ENCODE data around the gene LAX1.
A peak's percentile ranks its signal among the peaks of the same experiment; 100 is the strongest.
"Not testable (repeated sequence)": the region's sequence is repeated elsewhere in the genome, so short reads cannot be mapped to it uniquely, and the experiment has no call there.

LAX1 gene

GRCh38 chr1:203781962-203782361 lies 17.0 kb downstream of the LAX1 start:
- no peak for DNase-seq
- TF ChIP-seq POLR2A (IDR thresholded peaks at IDR 0.05; ENCODE audit: low read length) (no peak), GATA1 (IDR thresholded peaks at IDR 0.05; ENCODE audit: low read depth, low read length) (no peak)

GRCh38 chr1:203789966-203790365 lies 25.0 kb downstream of the LAX1 start:
- TF ChIP-seq POLR2A (IDR thresholded peaks at IDR 0.05; ENCODE audit: low read length) (no peak), GATA1 (IDR thresholded peaks at IDR 0.05; ENCODE audit: low read depth, low read length) (no peak)
- DNase-seq, result no peak

GRCh38 chr1:203791498-203791897 lies 26.5 kb downstream of the LAX1 start:
- DNase-seq, result no peak
- TF ChIP-seq POLR2A (IDR thresholded peaks at IDR 0.05; ENCODE audit: low read length) (no peak), GATA1 (IDR thresholded peaks at IDR 0.05; ENCODE audit: low read depth, low read length) (no peak)

- no peak for DNase-seq
- TF ChIP-seq GATA1 (IDR thresholded peaks at IDR 0.05; ENCODE audit: low read depth, low read length), result no peak
- TF ChIP-seq POLR2A (IDR thresholded peaks at IDR 0.05; ENCODE audit: low read length), result no peak
Observed at GRCh38 chr1:203792486-203792885, 27.5 kb downstream of the LAX1 start.

- DNase-seq, result not testable (repeated sequence)
Observed at GRCh38 chr1:203793561-203793960, 28.6 kb downstream of the LAX1 start.

GRCh38 chr1:203794764-203795440 lies 29.9 kb downstream of the LAX1 start:
- TF ChIP-seq GATA1 (IDR thresholded peaks at IDR 0.05; ENCODE audit: low read depth, low read length), result no peak
- no peak for TF ChIP-seq POLR2A (IDR thresholded peaks at IDR 0.05; ENCODE audit: low read length)
- DNase-seq, result no peak

- TF ChIP-seq POLR2A (IDR thresholded peaks at IDR 0.05; ENCODE audit: low read length), result peak; percentile 66
- TF ChIP-seq GATA1 (IDR thresholded peaks at IDR 0.05; ENCODE audit: low read depth, low read length), result no peak
- peak; percentile 98 for DNase-seq
Observed at GRCh38 chr1:203795441-203796235, 30.7 kb downstream of the LAX1 start, which contains the start of the genes ZBED6 and ZC3H11A. Gene ZBED6 (plus strand): TSS chr1:203795623. CDS start chr1:203797523, 1,900 bp downstream. Gene ZC3H11A (plus strand): TSS chr1:203795623. CDS start chr1:203817071, 21,448 bp downstream.

GRCh38 chr1:203796236-203796605 lies 31.2 kb downstream of the LAX1 start:
- TF ChIP-seq POLR2A (IDR thresholded peaks at IDR 0.05; ENCODE audit: low read length) (no peak), GATA1 (IDR thresholded peaks at IDR 0.05; ENCODE audit: low read depth, low read length) (no peak)
- peak; percentile 60 to 73 for DNase-seq

GRCh38 chr1:203797216-203797615 lies 32.2 kb downstream of the LAX1 start:
- no peak for DNase-seq
- TF ChIP-seq POLR2A (IDR thresholded peaks at IDR 0.05; ENCODE audit: low read length) (no peak), GATA1 (IDR thresholded peaks at IDR 0.05; ENCODE audit: low read depth, low read length) (no peak)

GRCh38 chr1:203797948-203798655 lies 33.1 kb downstream of the LAX1 start:
- TF ChIP-seq POLR2A (IDR thresholded peaks at IDR 0.05; ENCODE audit: low read length), result no peak
- no peak for TF ChIP-seq GATA1 (IDR thresholded peaks at IDR 0.05; ENCODE audit: low read depth, low read length)
- DNase-seq, result no peak

GRCh38 chr1:203799157-203799556 lies 34.2 kb downstream of the LAX1 start:
- DNase-seq, result no peak

GRCh38 chr1:203799971-203800370 lies 35.0 kb downstream of the LAX1 start:
- DNase-seq, result peak; percentile 63 to 81
- no peak for TF ChIP-seq POLR2A (IDR thresholded peaks at IDR 0.05; ENCODE audit: low read length)
- TF ChIP-seq GATA1 (IDR thresholded peaks at IDR 0.05; ENCODE audit: low read depth, low read length), result no peak

More at GRCh38 chr1:203799157-203799556, 34.2 kb downstream of the LAX1 start:
- TF ChIP-seq GATA1 (IDR thresholded peaks at IDR 0.05; ENCODE audit: low read depth, low read length) (no peak), POLR2A (IDR thresholded peaks at IDR 0.05; ENCODE audit: low read length) (no peak)

- DNase-seq, result no peak
Observed at GRCh38 chr1:203805689-203806088, 40.7 kb downstream of the LAX1 start.

GRCh38 chr1:203807196-203807595 lies 42.2 kb downstream of the LAX1 start:
- no peak for TF ChIP-seq POLR2A (IDR thresholded peaks at IDR 0.05; ENCODE audit: low read length)
- TF ChIP-seq GATA1 (IDR thresholded peaks at IDR 0.05; ENCODE audit: low read depth, low read length), result no peak
- DNase-seq, result no peak

More at GRCh38 chr1:203805689-203806088, 40.7 kb downstream of the LAX1 start:
- TF ChIP-seq POLR2A (IDR thresholded peaks at IDR 0.05; ENCODE audit: low read length) (no peak), GATA1 (IDR thresholded peaks at IDR 0.05; ENCODE audit: low read depth, low read length) (no peak)

Measured in erythroblast (primary cell).